Neural cell (in vitro differentiated cells): ENCODE results near the gene CAMSAP2. TPM values are rescaled to one million over a fixed set of nuclear protein-coding genes. Genes with fewer than 3 reads are reported as not detected.

Source experiments
- H2AFZ ChIP-seq: fragments of 200-600, 300-800 bp; sonication (generic), shearing (Covaris generic); 2 replicates; pipeline ENCODE4 v1.6.0; 2014; ENCODE audit warnings: low read depth, mild to moderate bottlenecking, antibody characterized with exemption, low read length, moderate library complexity
- H3F3A ChIP-seq: fragments of 200-600 bp; shearing (Covaris generic); 2 replicates; pipeline ENCODE4 v1.6.1; 2016; ENCODE audit warnings: mild to moderate bottlenecking, moderate library complexity, mixed read lengths, antibody characterized with exemption, low read length; ENCODE audit not compliant: insufficient read depth, poor library complexity, severe bottlenecking
- H3K27ac ChIP-seq: fragments of 200-600, 300-800 bp; sonication (generic), shearing (Covaris generic); 2 replicates; pipeline ENCODE4 v1.5.1; 2014; ENCODE audit warnings: mild to moderate bottlenecking, low read length, moderate library complexity
- H3K27me3 ChIP-seq: fragments of 300-800, 200-600 bp; sonication (generic), shearing (Covaris generic); 2 replicates; pipeline ENCODE4 v1.6.0; 2014; ENCODE audit warnings: mild to moderate bottlenecking, low read depth, low read length, moderate library complexity; ENCODE audit not compliant: insufficient read depth
- H3K36me3 ChIP-seq: fragments of 300-800, 200-600 bp; sonication (generic), shearing (Covaris generic); 2 replicates; pipeline ENCODE4 v1.5.1; 2014; ENCODE audit warnings: mild to moderate bottlenecking, antibody characterized with exemption, low read length, moderate library complexity; ENCODE audit not compliant: insufficient read depth
- H3K4me2 ChIP-seq: fragments of 300-800, 200-600 bp; sonication (generic), shearing (Covaris generic); 2 replicates; pipeline ENCODE4 v1.6.0; 2014; ENCODE audit warnings: mild to moderate bottlenecking, low read length
- H3K4me3 ChIP-seq: fragments of 300-800, 200-600 bp; sonication (generic), shearing (Covaris generic); 2 replicates; pipeline ENCODE4 v1.5.1; 2014; ENCODE audit warnings: mild to moderate bottlenecking, low read length, moderate library complexity
- H3K79me2 ChIP-seq: fragments of 200-600 bp; shearing (Covaris generic); replicated peaks from 2 replicates; pipeline ENCODE4 v1.6.0; 2014; ENCODE audit warnings: mild to moderate bottlenecking, low read length, moderate library complexity; ENCODE audit not compliant: insufficient read depth
- H3K9ac ChIP-seq: fragments of 300-800, 200-600 bp; sonication (generic), shearing (Covaris generic); 2 replicates; pipeline ENCODE4 v1.6.1; 2016; ENCODE audit warnings: mild to moderate bottlenecking, low read length, mixed read lengths
- H3K9me2 ChIP-seq: fragments of 200-600 bp; shearing (Covaris generic); 2 replicates; pipeline ENCODE4 v1.6.1; 2016; ENCODE audit warnings: mild to moderate bottlenecking, low read length, mixed read lengths; ENCODE audit not compliant: insufficient read depth
- H3K9me3 ChIP-seq: fragments of 200-600, 300-800 bp; sonication (generic), shearing (Covaris generic); 2 replicates; pipeline ENCODE4 v1.6.1; 2016; ENCODE audit warnings: mild to moderate bottlenecking, mixed run types, low read length, moderate library complexity, mixed read lengths
- H4K20me1 ChIP-seq: fragments of 200-600 bp; shearing (Covaris generic); 2 replicates; pipeline ENCODE4 v1.6.1; 2016; ENCODE audit warnings: mild to moderate bottlenecking, mixed run types; ENCODE audit not compliant: insufficient read depth
- CTCF ChIP-seq: fragments of 450-650 bp; IDR thresholded peaks from 2 replicates; pipeline ENCODE4 v1.5.1; 2014; ENCODE audit warnings: antibody characterized with exemption, mild to moderate bottlenecking, moderate library complexity; ENCODE audit not compliant: poor library complexity, severe bottlenecking
- EP300 ChIP-seq: fragments of 450-650 bp; conservative IDR thresholded peaks from 2 replicates; pipeline ENCODE4 v1.6.1; 2014; ENCODE audit warnings: antibody characterized with exemption, mild to moderate bottlenecking, moderate library complexity; ENCODE audit not compliant: poor library complexity, severe bottlenecking
- EZH2 ChIP-seq: fragments of 200-600, 300-800 bp; shearing (Covaris generic), sonication (generic); IDR thresholded peaks from 2 replicates; pipeline ENCODE4 v1.6.1; 2014; ENCODE audit warnings: antibody characterized with exemption, low read length, borderline replicate concordance, mild to moderate bottlenecking; ENCODE audit not compliant: insufficient read depth, poor library complexity, severe bottlenecking
- MXI1 ChIP-seq: fragments of 450-650 bp; conservative IDR thresholded peaks from 2 replicates; pipeline ENCODE4 v1.6.1; 2014; ENCODE audit warnings: antibody characterized with exemption, mild to moderate bottlenecking; ENCODE audit not compliant: poor library complexity, severe bottlenecking
- POLR2AphosphoS5 ChIP-seq: IDR thresholded peaks from 2 replicates; pipeline ENCODE4 v1.6.1; 2012
- RAD21 ChIP-seq: fragments of 450-650 bp; conservative IDR thresholded peaks from 2 replicates; pipeline ENCODE4 v1.6.1; 2014; ENCODE audit warnings: antibody characterized with exemption, mild to moderate bottlenecking, moderate library complexity
- REST ChIP-seq: IDR thresholded peaks from 2 replicates; pipeline ENCODE4 v1.6.1; 2012; ENCODE audit warnings: borderline replicate concordance
- SMC3 ChIP-seq: fragments of 450-650 bp; conservative IDR thresholded peaks from 2 replicates; pipeline ENCODE4 v1.6.1; 2014; ENCODE audit warnings: antibody characterized with exemption, mild to moderate bottlenecking, moderate library complexity; ENCODE audit not compliant: poor library complexity
- TAF1 ChIP-seq: IDR thresholded peaks from 2 replicates; pipeline ENCODE4 v1.6.1; 2012; ENCODE audit warnings: low read depth
- polyA plus RNA-seq: library from polyadenylated mRNA; depleted of rRNA; stranded (reverse); fragments of >200 nt; gene quantifications from 2 replicates; pipeline ENCODE4 v1.2.3, GENCODE V29; 2014

Gene CAMSAP2
- polyA plus RNA-seq, 1 donor from 2014 or later = 52.7 TPM

DNA sequence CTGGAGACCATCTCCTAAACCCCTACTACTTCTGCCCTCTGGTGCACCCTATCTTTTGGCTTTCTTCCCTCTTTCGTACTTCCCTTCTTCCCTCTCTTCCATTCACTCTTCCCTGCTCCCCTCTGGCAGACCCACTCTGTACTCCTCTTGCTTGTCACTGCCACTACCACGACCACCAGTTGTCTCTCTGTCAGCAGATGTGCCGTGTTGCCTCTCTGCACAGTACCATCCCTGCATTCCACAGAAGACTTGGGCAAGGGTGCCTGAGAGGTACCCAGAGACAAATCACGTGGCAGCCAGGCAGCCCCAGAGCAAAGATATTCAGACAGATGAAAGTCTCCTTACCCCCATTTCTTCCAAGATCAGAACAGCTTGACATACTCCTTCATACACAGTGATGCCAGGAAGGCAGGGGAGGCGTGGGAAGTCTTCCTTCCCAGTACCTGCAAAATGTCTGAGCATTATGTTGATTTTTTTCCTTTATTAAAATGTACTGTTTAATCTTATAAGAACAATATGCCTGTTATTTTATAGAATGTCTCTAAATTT is 15.0 kb downstream of the CAMSAP2 start:
- no peaks in the 10 kb centered on the region for H3K9me3 ChIP-seq
- no peak overlapping the region for H3K4me3 ChIP-seq
- no peaks in the 10 kb centered on the region for H3K9me2 ChIP-seq
- H3K4me2 ChIP-seq = no peak overlapping the region
- no peak overlapping the region for H2AFZ ChIP-seq
- H3F3A ChIP-seq = no peaks in the 10 kb centered on the region
- no peak for TF ChIP-seq EP300
- no peak for TF ChIP-seq CTCF
- no peak for TF ChIP-seq REST
- no peak for TF ChIP-seq SMC3
- TF ChIP-seq POLR2AphosphoS5 = no peak
- TF ChIP-seq RAD21 = no peak
- no peak for TF ChIP-seq EZH2
- TF ChIP-seq TAF1 = no peak
- TF ChIP-seq MXI1 = no peak
- H3K9ac ChIP-seq = no peak overlapping the region
- no peaks in the 10 kb centered on the region for H3K27me3 ChIP-seq
- H3K79me2 ChIP-seq = peaks cover 92% of the 10 kb centered on the region
- no peaks in the 10 kb centered on the region for H3K36me3 ChIP-seq
- no peak overlapping the region for H3K27ac ChIP-seq
- peaks cover 9% of the 10 kb centered on the region for H4K20me1 ChIP-seq

- H3K36me3 ChIP-seq = no peaks in the 10 kb centered on the region
- no peak overlapping the region for H2AFZ ChIP-seq
- no peaks in the 10 kb centered on the region for H3K27me3 ChIP-seq
- no peaks in the 10 kb centered on the region for H3F3A ChIP-seq
- H3K79me2 ChIP-seq = peaks cover 89% of the 10 kb centered on the region
- H4K20me1 ChIP-seq = peaks cover 15% of the 10 kb centered on the region
- no peaks in the 10 kb centered on the region for H3K9me3 ChIP-seq
- H3K4me2 ChIP-seq = no peak overlapping the region
- H3K9me2 ChIP-seq = no peaks in the 10 kb centered on the region
- H3K4me3 ChIP-seq = no peak overlapping the region
- H3K27ac ChIP-seq = no peak overlapping the region
- TF ChIP-seq EP300 (no peak), RAD21 (no peak), EZH2 (no peak), REST (no peak), SMC3 (no peak), TAF1 (no peak), CTCF (no peak), MXI1 (no peak), POLR2AphosphoS5 (no peak)
- H3K9ac ChIP-seq = no peak overlapping the region
Measured at GRCh38 chr1:200755456-200755855, 16.8 kb downstream of the CAMSAP2 start.
